Endothelial cell of umbilical vein (primary cell): ENCODE measurements around the gene SDE2. TPM values are rescaled to one million over a fixed set of nuclear protein-coding genes. Genes with fewer than 3 reads are reported as not detected.
"Not testable (repeated sequence)": the region's sequence is repeated elsewhere in the genome, so short reads cannot be mapped to it uniquely, and the experiment has no call there.

Experiments used
- BruUV-seq: library from RNA; stranded (reverse); fragments of 400-500 nt; replicated peaks from 2 replicates; lab custom pipeline; 2021; lab: Mats Ljungman, UMichigan
- CTCF ChIA-PET: fragments of 300-600, 350-600 bp; sonication (Branson Sonifier 250); formaldehyde crosslinking; loops from one replicate; lab custom pipeline; 2021; ENCODE audit warnings: antibody characterized with exemption, inconsistent platforms; lab: Charles Lee
- POLR2A ChIA-PET: fragments of 300-600, 350-600 bp; sonication (Branson Sonifier 250); formaldehyde crosslinking; loops from one replicate; lab custom pipeline; 2021; ENCODE audit warnings: antibody characterized with exemption, inconsistent platforms; lab: Charles Lee
- DNase-seq: peaks from one replicate; pipeline ENCODE4 v3.0.0-alpha.2; 2011; ENCODE audit warnings: low read depth, low spot score
- FAIRE-seq: peaks from 2 replicates; lab custom pipeline; 2011; peaks lifted over from hg19 to GRCh38; lab: Jason Lieb, UNC
- H2AFZ ChIP-seq: 2 replicates; pipeline ENCODE4 v1.6.0; 2012; ENCODE audit warnings: low read depth, low read length, control low read depth, inconsistent platforms
- H3K27ac ChIP-seq: 2 replicates; pipeline ENCODE4 v1.5.1; 2011; ENCODE audit warnings: low read depth, mild to moderate bottlenecking, control low read depth, low read length, moderate library complexity; ENCODE audit not compliant: insufficient read depth
- H3K27me3 ChIP-seq, 2 experiments: 2 replicates each; pipeline versions ENCODE4 v1.6.0 to v1.6.1; 2011; ENCODE audit warnings: low read length in 2 of 2, mixed read lengths in 1 of 2; ENCODE audit not compliant: control insufficient read depth in 2 of 2, insufficient read depth in 2 of 2
- H3K36me3 ChIP-seq, 2 experiments: 2 replicates in 1 of 2; 3 replicates in 1 of 2; pipeline ENCODE4 v1.5.1; 2011; ENCODE audit warnings: low read length in 2 of 2, mild to moderate bottlenecking in 1 of 2, moderate library complexity in 1 of 2; ENCODE audit not compliant: control insufficient read depth in 2 of 2, insufficient read depth in 2 of 2; ENCODE audit errors: extremely low read depth in 1 of 2
- H3K4me1 ChIP-seq: 3 replicates; pipeline ENCODE4 v1.5.1; 2011; ENCODE audit warnings: mild to moderate bottlenecking, low read length; ENCODE audit not compliant: control insufficient read depth, insufficient read depth; ENCODE audit errors: extremely low read depth
- H3K4me2 ChIP-seq: 2 replicates; pipeline ENCODE4 v1.6.1; 2011; ENCODE audit warnings: low read length, control low read depth, mixed read lengths; ENCODE audit not compliant: insufficient read depth
- H3K4me3 ChIP-seq, 3 experiments: fragments of 200-600 bp in 1 of 3; sonication (generic), shearing (Covaris generic) in 1 of 3; replicated peaks in 1 of 3; 2 replicates each; pipeline ENCODE4 v1.5.1; 2011 to 2016; ENCODE audit warnings: control low read depth in 3 of 3, low read length in 3 of 3, mild to moderate bottlenecking in 2 of 3, inconsistent platforms in 1 of 3, low read depth in 1 of 3, moderate library complexity in 1 of 3; ENCODE audit not compliant: insufficient read depth in 1 of 3
- H3K79me2 ChIP-seq: 2 replicates; pipeline ENCODE4 v1.6.0; 2012; ENCODE audit warnings: low read length, inconsistent platforms; ENCODE audit not compliant: control insufficient read depth, insufficient read depth
- H3K9ac ChIP-seq: replicated peaks from 2 replicates; pipeline ENCODE3; 2011; ENCODE audit warnings: low read length, control low read depth; ENCODE audit not compliant: insufficient read depth; ENCODE audit errors: extremely low read depth
- H3K9me1 ChIP-seq: replicated peaks from 3 replicates; pipeline ENCODE4 v1.6.0; 2011; ENCODE audit warnings: mild to moderate bottlenecking, low read length; ENCODE audit not compliant: control insufficient read depth, insufficient read depth; ENCODE audit errors: extremely low read depth
- H3K9me3 ChIP-seq: replicated peaks from 2 replicates; pipeline ENCODE4 v1.5.1; 2012; ENCODE audit warnings: low read length, inconsistent platforms; ENCODE audit not compliant: control insufficient read depth, insufficient read depth
- H4K20me1 ChIP-seq: replicated peaks from 2 replicates; pipeline ENCODE3; 2011; ENCODE audit warnings: mild to moderate bottlenecking, low read length; ENCODE audit not compliant: control insufficient read depth, insufficient read depth; ENCODE audit errors: extremely low read depth
- FOS ChIP-seq: IDR thresholded peaks from 2 replicates; pipeline ENCODE4 v1.6.1; 2011; ENCODE audit warnings: mild to moderate bottlenecking, low read length, moderate library complexity, borderline replicate concordance; ENCODE audit not compliant: insufficient read depth
- POLR2A ChIP-seq: IDR thresholded peaks from 2 replicates; pipeline ENCODE4 v1.6.1; 2012; ENCODE audit warnings: low read depth, mild to moderate bottlenecking, control low read depth, low read length
- POLR2AphosphoS5 ChIP-seq: IDR thresholded peaks from 2 replicates; pipeline ENCODE4 v1.6.1; 2012; ENCODE audit warnings: low read depth, mild to moderate bottlenecking, control low read depth, low read length, moderate library complexity; ENCODE audit not compliant: insufficient read depth
- dilution Hi-C: fragments of 300-500 bp; cut with MboI; formaldehyde crosslinking; loops from one replicate; pipeline ENCODE4 v1.15.0; 2019; ENCODE audit warnings: low sequenced_read_pairs; ENCODE audit not compliant: extremely low pct_ligation_motif_present
- intact Hi-C: fragments of 100-400 bp; cut with micrococcal nuclease; formaldehyde crosslinking; loops from one replicate; pipeline ENCODE4 v1.10.0; 2022
- polyA plus RNA-seq, 4 experiments: library from polyadenylated mRNA; depleted of rRNA in 3 of 4; stranded (reverse) in 3 of 4; unstranded in 1 of 4; fragments of >200 nt; gene quantifications; 2 replicates each; pipeline versions ENCODE4 v1.2.1 to v1.2.3, GENCODE V29; 2011 to 2012; ENCODE audit warnings: missing spikeins in 1 of 4
- total RNA-seq: library from RNA; stranded (reverse); gene quantifications from 2 replicates; pipeline ENCODE4 v1.2.3, GENCODE V29; 2021
- TF ChIP-seq, protein P1 (sequence below): IDR thresholded peaks from 2 replicates; pipeline ENCODE4 v1.6.1; 2011; ENCODE audit not compliant: insufficient read depth, insufficient read length

Gene SDE2
- total and polyA plus RNA-seq, 2 donors (not counting 3 experiments of a cell fraction or from before 2014, with no cell fraction given), result 11.9 to 16.1 TPM

GRCh38 chr1:225939097-225939938 is 59.8 kb downstream of the SDE2 start:
- H3K27ac ChIP-seq, FAIRE-seq, H3K9me1 ChIP-seq, H3K4me2 ChIP-seq, H3K79me2 ChIP-seq, dilution Hi-C loops, intact Hi-C loops, H3K4me1 ChIP-seq, POLR2A ChIA-PET, H3K9me3 ChIP-seq, H3K36me3 ChIP-seq, H3K27me3 ChIP-seq, BruUV-seq, H4K20me1 ChIP-seq, DNase-seq, H3K9ac ChIP-seq, H2AFZ ChIP-seq: not testable (repeated sequence)
- CTCF ChIA-PET, result interaction anchor here (0.7 kb wide), 1 partner anchor 396 kb away, joined by 3 read pairs; no protein-coding TSS in a partner anchor
- H3K4me3 ChIP-seq, result peak overlapping the region in 1 of 3 experiments; percentile 18

DNA sequence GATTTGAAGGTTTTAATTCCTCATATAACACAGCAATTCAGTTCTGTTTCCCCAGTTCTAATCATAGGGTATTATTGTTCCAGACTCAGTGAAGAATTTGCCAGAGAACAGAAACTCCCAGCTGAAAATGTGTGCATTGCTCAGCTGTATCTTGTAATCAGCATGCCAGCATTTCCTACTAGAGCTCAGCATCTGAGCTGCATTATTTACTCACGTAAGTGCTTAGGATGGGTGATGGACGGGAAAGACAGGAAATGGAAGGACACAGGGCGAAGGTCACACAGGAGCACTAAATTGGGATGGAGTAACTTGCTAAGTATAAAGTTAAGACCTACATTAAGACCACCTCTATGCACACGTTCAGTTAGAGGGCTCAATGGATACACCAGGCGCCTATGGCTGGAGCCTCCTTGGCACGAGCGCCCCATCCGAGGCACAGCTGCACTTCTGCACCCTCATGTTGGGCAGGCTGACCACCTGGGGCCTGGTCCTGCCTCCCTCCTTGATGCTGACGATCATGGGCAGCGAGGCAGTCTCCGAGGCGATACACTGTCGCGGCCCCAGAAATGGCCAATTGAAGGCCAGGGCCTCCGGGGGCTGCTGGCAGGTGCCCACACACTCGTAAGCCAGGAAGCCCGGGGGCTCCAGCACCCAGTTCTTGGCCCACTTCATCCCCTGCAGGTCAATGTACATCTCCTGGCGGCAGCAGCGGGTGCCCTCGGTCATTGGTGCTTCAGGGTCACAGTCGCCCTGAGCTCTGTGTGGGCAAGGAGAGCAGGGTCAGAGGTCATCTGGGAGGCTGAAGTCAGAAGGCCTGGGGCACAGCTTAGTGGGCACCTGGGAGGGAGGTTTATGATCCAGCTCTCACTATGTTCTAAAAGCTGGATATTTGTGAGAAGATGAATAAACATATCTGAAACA is 61.8 kb downstream of the SDE2 start:
- FAIRE-seq (no peak), DNase-seq (no peak)
- Histone ChIP-seq H3K9ac (no peak overlapping the region), H3K4me3 (no peak overlapping the region), H4K20me1 (no peaks in the 10 kb centered on the region), H3K9me3 (no peaks in the 10 kb centered on the region), H3K36me3 (no peaks in the 10 kb centered on the region), H3K9me1 (no peaks in the 10 kb centered on the region), H2AFZ (no peak overlapping the region), H3K4me2 (no peak overlapping the region), H3K27me3 (no peaks in the 10 kb centered on the region), H3K79me2 (no peaks in the 10 kb centered on the region), H3K4me1 (no peaks in the 10 kb centered on the region), H3K27ac (no peak overlapping the region)
- CTCF ChIA-PET, result interaction anchor here (0.7 to 1.4 kb wide), 4 partner anchors 11 to 50 kb away, joined by 3 to 4 read pairs (median 3); partner anchors contain the start of gene PYCR2
- dilution Hi-C loops, result no loop called here
- no TSS peak for BruUV-seq
- POLR2A ChIA-PET, result interaction anchor here (0.6 kb wide), 1 partner anchor 1364 kb away, joined by 5 read pairs; no protein-coding TSS in a partner anchor
- intact Hi-C loops, result no loop called here
- TF ChIP-seq, protein P1, sequence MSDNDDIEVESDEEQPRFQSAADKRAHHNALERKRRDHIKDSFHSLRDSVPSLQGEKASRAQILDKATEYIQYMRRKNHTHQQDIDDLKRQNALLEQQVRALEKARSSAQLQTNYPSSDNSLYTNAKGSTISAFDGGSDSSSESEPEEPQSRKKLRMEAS, result no peak
- TF ChIP-seq POLR2A (no peak), FOS (no peak), POLR2AphosphoS5 (no peak)
